Stomach (tissue), 9 donors: Measurements from ENCODE around the gene RGSL1. TPM values are rescaled to one million over a fixed set of nuclear protein-coding genes. Genes with fewer than 3 reads are reported as not detected.
A peak's percentile ranks its signal among the peaks of the same experiment; 100 is the strongest.

ENCODE experiments used
- DNase-seq, 2 donors: peaks; one replicate each; pipeline versions ENCODE4 v3.0.0 to v3.0.0-alpha.2; 2013 to 2019
- H3K27ac ChIP-seq, 5 donors: fragments of 200-600 bp in 4 of 5; sonication (generic) in 4 of 5; one replicate each; pipeline ENCODE4 v1.5.1; 2013 to 2019; ENCODE audit warnings: mild to moderate bottlenecking in 1 of 5, moderate library complexity in 1 of 5
- H3K27me3 ChIP-seq, 3 donors: fragments of 200-600 bp; sonication (generic); one replicate each; pipeline ENCODE4 v1.5.1; 2017 to 2019; ENCODE audit warnings: mixed run types in 1 of 3
- H3K36me3 ChIP-seq, 4 donors: fragments of 200-600 bp; sonication (generic); 1 replicate in 3 of 4; 2 replicates in 1 of 4; pipeline ENCODE4 v1.5.1; 2016 to 2019
- H3K4me1 ChIP-seq, 4 donors: fragments of 200-600 bp; sonication (generic); one replicate each; pipeline ENCODE4 v1.5.1; 2016 to 2019
- H3K4me3 ChIP-seq, 4 donors: fragments of 200-600 bp; sonication (generic) in 3 of 4; one replicate each; pipeline ENCODE4 v1.5.1; 2016 to 2019; ENCODE audit warnings: mild to moderate bottlenecking in 1 of 4
- H3K9me3 ChIP-seq, 4 donors: fragments of 200-600 bp; sonication (generic); one replicate each; pipeline ENCODE4 v1.5.1; 2016 to 2019
- CTCF ChIP-seq, 7 experiments: fragments of 450-650 bp in 4 of 7; fragments of 200-600 bp in 3 of 7; sonication (generic) in 3 of 7; IDR thresholded peaks; one replicate each; pipeline ENCODE4 v1.5.1; 2016 to 2019; ENCODE audit warnings: antibody characterized with exemption in 7 of 7, control low read depth in 2 of 7, mild to moderate bottlenecking in 1 of 7
- EP300 ChIP-seq: sonication (generic); formaldehyde crosslinking; IDR thresholded peaks from one replicate; pipeline ENCODE4 v1.6.1; 2017; ENCODE audit warnings: antibody characterized with exemption
- POLR2A ChIP-seq, 4 donors: fragments of 450-650 bp; IDR thresholded peaks; one replicate each; pipeline ENCODE4 v1.6.1; 2016; ENCODE audit warnings: antibody characterized with exemption in 4 of 4, control low read depth in 2 of 4, mild to moderate bottlenecking in 1 of 4, moderate library complexity in 1 of 4
- POLR2AphosphoS5 ChIP-seq, 3 donors: sonication (generic); formaldehyde crosslinking; IDR thresholded peaks; one replicate each; pipeline ENCODE4 v1.6.1; 2016; ENCODE audit warnings: antibody characterized with exemption in 3 of 3
- WGBS, 5 donors: extraction: QIAGEN DNeasy Blood & Tissue Kit in 3 of 5; methylation state at CpG; one replicate each; pipeline versions ENCODE4 v1.1.5 to v1.1.7; 2013 to 2018; 5-methylcytosine and 5-hydroxymethylcytosine counted together
- intact Hi-C: fragments of 100-400 bp; cut with DNase I; formaldehyde crosslinking; loops from one replicate; pipeline ENCODE4 v1.15.1; 2023; ENCODE audit warnings: low total_unique reads
- polyA plus RNA-seq, 3 donors: library from polyadenylated mRNA; stranded (reverse); fragments of 200-250 nt; gene quantifications; one replicate each; pipeline ENCODE4 v1.2.3, GENCODE V29; 2013
- total RNA-seq, 5 donors: library from RNA; depleted of rRNA; stranded (reverse); fragments of >200 nt; gene quantifications; one replicate each; pipeline versions ENCODE4 v1.1.0 to v1.2.3, GENCODE V29; 2014 to 2016
- donor health status: healthy with polysubstance abuse.
- donor health status: Bipolar disorder and iron deficiency.
- donor health status: healthy.

The RGSL1 gene
- total and polyA plus RNA-seq, 8 donors = not detected

- H3K27ac ChIP-seq = peak overlapping the region in 2 of 5 donors; percentile 15 to 17
- H3K4me3 ChIP-seq = no peak overlapping the region
- TF ChIP-seq CTCF (IDR thresholded peaks at IDR 0.05) = peak in 5 of 7 experiments; percentile 41 to 86 (median 75)
- TF ChIP-seq EP300 = no peak
- peak in 2 of 3 donors; percentile 8 to 39 for TF ChIP-seq POLR2AphosphoS5 (IDR thresholded peaks at IDR 0.05)
- TF ChIP-seq POLR2A (IDR thresholded peaks at IDR 0.05) = no peak
- intact Hi-C loops = no loop called here
- WGBS, 5 donors = 31 to 36% (median 35%) methylated on average over 4 of the region's 4 CpGs
- H3K9me3 ChIP-seq = no peaks in the 10 kb centered on the region
- no peaks in the 10 kb centered on the region for H3K27me3 ChIP-seq
- peak; percentile 80 to 81 for DNase-seq
- peaks cover 0 to 18% (median 7%) of the 10 kb centered on the region in 4 donors for H3K4me1 ChIP-seq
- peaks cover 0 to 16% (median 14%) of the 10 kb centered on the region in 4 donors for H3K36me3 ChIP-seq
Observed at GRCh38 chr1:182595641-182596240, 145.8 kb downstream of the RGSL1 start.

GRCh38 chr1:182596934-182597333, 147.0 kb downstream of the RGSL1 start:
- Histone ChIP-seq H3K9me3 (no peaks in the 10 kb centered on the region), H3K36me3 (peaks cover 0 to 19% (median 16%) of the 10 kb centered on the region in 4 donors), H3K4me3 (no peak overlapping the region), H3K27me3 (no peaks in the 10 kb centered on the region), H3K27ac (peak overlapping the region in 2 of 5 donors; percentile 1 to 17), H3K4me1 (peaks cover 7 to 28% (median 14%) of the 10 kb centered on the region in 4 donors)
- TF ChIP-seq POLR2AphosphoS5 (IDR thresholded peaks at IDR 0.05) (no peak), EP300 (no peak), CTCF (IDR thresholded peaks at IDR 0.05) (no peak), POLR2A (IDR thresholded peaks at IDR 0.05) (no peak)
- intact Hi-C loops = no loop called here
- 87 to 91% (median 89%) methylated on average over 6 of the region's 6 CpGs for WGBS, 5 donors
- no peak for DNase-seq

- 66 to 78% (median 71%) methylated on average over 5 of the region's 5 CpGs for WGBS, 5 donors
- TF ChIP-seq POLR2A (IDR thresholded peaks at IDR 0.05) (no peak), CTCF (IDR thresholded peaks at IDR 0.05) (no peak), POLR2AphosphoS5 (IDR thresholded peaks at IDR 0.05) (no peak), EP300 (no peak)
- intact Hi-C loops = no loop called here
- Histone ChIP-seq H3K4me1 (peaks cover 14 to 42% (median 25%) of the 10 kb centered on the region in 4 donors), H3K36me3 (peaks cover 0 to 19% (median 16%) of the 10 kb centered on the region in 4 donors), H3K27me3 (no peaks in the 10 kb centered on the region), H3K27ac (peak overlapping the region in 1 of 5 donors; percentile 22), H3K4me3 (no peak overlapping the region), H3K9me3 (no peaks in the 10 kb centered on the region)
- no peak for DNase-seq
Observed at GRCh38 chr1:182598296-182598695, 148.3 kb downstream of the RGSL1 start.

- no peak for TF ChIP-seq POLR2A (IDR thresholded peaks at IDR 0.05)
- TF ChIP-seq CTCF (IDR thresholded peaks at IDR 0.05) = peak in 1 of 7 experiments; percentile 7
- no peak for TF ChIP-seq POLR2AphosphoS5 (IDR thresholded peaks at IDR 0.05)
- TF ChIP-seq EP300 = no peak
- H3K36me3 ChIP-seq = peaks cover 0 to 19% (median 16%) of the 10 kb centered on the region in 4 donors
- 76 to 83% (median 81%) methylated on average over 5 to 6 of the region's 6 CpGs for WGBS, 5 donors
- intact Hi-C loops = no loop called here
- no peak for DNase-seq
- no peaks in the 10 kb centered on the region for H3K27me3 ChIP-seq
- no peak overlapping the region for H3K27ac ChIP-seq
- H3K4me3 ChIP-seq = no peak overlapping the region
- H3K9me3 ChIP-seq = no peaks in the 10 kb centered on the region
- H3K4me1 ChIP-seq = peaks cover 25 to 52% (median 34%) of the 10 kb centered on the region in 4 donors
Observed at GRCh38 chr1:182599339-182599738, 149.4 kb downstream of the RGSL1 start.
